GM18505 (cell line): Measurements from ENCODE around the gene SDR42E1.

Experiments used
- ATAC-seq: cut with Tn5 transposase; IDR thresholded peaks from one replicate; pipeline ENCODE4 v1.9.1; 2021; ENCODE audit not compliant: unreplicated experiment
- POLR2A ChIP-seq: IDR thresholded peaks from 4 replicates; pipeline ENCODE4 v1.6.1; 2011; ENCODE audit warnings: borderline replicate concordance; ENCODE audit not compliant: insufficient read depth, insufficient read length; ENCODE audit errors: extremely low read depth

The SDR42E1 gene

GRCh38 chr16:82011199-82011641 lies at the start of gene SDR42E1:
Gene SDR42E1, minus strand, starts transcription at chr16:82011470. Its CDS starts 10,612 bp downstream, at chr16:82000858.
- peak; percentile 96 for ATAC-seq
- peak; percentile 60 for TF ChIP-seq POLR2A

DNA sequence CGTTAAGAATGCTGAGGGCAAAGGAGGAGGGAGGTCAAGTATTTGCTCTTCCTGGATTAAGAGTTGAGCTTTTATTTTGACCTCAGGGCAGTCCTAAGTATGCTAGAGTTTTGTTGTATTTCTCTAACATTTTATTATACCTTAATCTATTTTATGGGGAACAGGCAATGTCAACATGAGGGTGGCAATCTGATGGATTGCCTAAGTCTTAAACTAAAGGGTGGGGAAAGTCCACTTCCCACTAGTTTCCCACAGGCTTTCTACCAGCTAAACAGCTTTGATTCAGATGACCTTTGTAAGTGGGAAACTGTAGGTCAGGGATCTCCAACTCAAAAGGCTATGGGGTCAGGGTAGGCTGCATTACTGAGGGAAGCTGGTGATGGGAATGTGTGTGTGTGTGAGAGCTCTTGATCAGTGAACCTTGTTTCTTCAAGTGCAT lies 48.7 kb upstream of the SDR42E1 start:
- TF ChIP-seq POLR2A: no peak
- no peak for ATAC-seq

- TF ChIP-seq POLR2A: no peak
- no peak for ATAC-seq
Measured at GRCh38 chr16:82059161-82059982, 48.1 kb upstream of the SDR42E1 start.

DNA sequence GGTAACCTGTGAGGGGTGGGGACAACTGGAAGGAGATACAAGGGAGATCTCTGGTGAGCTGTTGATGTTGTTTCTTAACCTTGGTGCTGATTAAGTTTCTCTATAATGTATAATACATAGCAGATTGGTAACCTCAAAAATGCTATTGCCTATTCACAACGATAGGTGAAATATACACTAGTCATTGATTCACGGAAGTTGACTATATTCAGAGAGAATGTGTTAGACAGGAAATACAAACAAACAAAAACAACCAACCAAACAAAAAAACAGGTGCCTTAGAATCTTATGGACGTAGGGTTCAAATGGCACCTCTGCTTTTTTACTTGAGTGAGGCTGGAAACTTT lies 45.3 kb upstream of the SDR42E1 start:
- no peak for TF ChIP-seq POLR2A
- no peak for ATAC-seq

DNA sequence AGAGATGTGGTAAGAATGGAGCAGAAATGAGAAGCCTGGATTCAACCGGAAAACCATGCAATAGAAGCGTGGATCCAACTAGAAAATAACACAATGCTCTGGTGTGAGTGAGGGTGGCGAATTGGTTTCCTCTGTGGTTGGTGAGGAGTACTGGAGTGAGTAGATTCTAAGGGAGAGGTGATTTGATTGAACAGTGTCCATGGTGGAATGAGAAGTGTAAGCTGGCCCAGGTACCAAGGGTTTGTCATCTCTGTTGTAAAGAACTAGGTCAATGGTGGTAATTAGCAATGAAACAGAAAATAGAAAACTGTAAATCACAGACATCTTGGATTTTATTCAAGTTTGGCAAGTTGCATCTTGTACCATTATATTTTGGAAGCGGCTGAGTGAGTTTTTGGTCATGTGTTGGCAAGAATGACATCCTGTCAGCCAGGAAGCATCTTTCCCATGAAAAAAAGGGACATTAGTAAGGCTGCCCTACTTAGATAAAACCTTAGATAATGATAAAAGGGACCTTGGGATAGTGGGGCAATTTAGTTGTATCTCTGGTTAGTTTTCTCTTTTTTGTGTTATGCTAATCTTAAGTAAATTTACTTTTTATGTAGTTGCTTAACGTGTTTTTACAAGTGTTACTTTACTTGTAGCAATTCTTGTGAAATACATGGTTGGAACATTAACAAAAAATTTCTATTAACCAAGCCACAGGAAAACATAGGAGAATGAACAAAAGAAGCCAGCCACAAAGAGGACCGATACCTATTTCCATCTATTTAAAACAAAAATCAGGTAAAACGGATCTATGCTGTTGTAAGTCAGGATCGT lies 44.7 kb upstream of the SDR42E1 start:
- no peak for ATAC-seq
- no peak for TF ChIP-seq POLR2A

- no peak for TF ChIP-seq POLR2A
- no peak for ATAC-seq
Measured at GRCh38 chr16:82055117-82055516, 43.8 kb upstream of the SDR42E1 start.

DNA sequence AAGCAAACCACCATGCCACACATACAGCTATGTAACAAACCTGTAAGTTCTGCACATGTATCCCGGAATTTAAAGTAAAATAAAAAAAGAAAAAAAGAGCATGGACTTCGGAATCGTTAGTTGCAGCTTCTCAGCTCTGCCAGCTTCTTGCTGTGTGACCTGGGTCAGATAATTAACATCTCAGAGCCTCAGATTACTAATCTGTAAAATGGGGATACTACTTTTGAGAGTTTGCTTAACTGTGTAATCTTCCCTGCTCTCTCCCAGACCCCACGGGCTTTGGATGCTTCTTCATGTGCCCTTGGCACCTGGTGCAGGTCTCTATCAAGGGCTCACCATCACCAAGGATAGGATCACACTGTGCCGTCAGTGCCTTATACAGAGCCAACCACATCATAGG lies 40.4 kb upstream of the SDR42E1 start:
- no peak for TF ChIP-seq POLR2A
- no peak for ATAC-seq

GRCh38 chr16:82050909-82051357 lies 39.7 kb upstream of the SDR42E1 start:
- no peak for TF ChIP-seq POLR2A
- no peak for ATAC-seq

- no peak for TF ChIP-seq POLR2A
- ATAC-seq: no peak
Measured at GRCh38 chr16:82050506-82050905, 39.2 kb upstream of the SDR42E1 start.

DNA sequence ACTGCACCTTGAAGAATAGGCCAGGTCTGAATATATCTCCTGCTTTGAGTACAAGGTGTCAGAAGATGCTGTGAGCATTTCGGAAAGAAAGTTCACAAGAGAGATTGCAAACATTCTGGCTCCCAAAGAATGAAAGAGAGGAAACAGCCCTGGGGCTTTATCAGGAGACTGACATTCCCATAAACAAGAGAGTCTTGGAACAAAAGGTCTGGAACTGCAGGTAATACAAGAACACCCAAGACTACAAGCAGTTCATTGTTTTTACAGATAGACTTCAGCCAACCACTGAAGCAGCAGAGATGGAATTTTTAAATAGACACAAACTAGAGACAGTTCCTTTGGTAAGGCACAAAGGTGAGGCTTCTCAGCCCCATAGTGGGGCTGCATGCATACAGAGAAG lies 38.2 kb upstream of the SDR42E1 start:
- no peak for TF ChIP-seq POLR2A
- ATAC-seq: no peak

GRCh38 chr16:82047787-82048186 lies 36.5 kb upstream of the SDR42E1 start:
- ATAC-seq: no peak
- no peak for TF ChIP-seq POLR2A

GRCh38 chr16:82047374-82047773 lies 36.1 kb upstream of the SDR42E1 start:
- no peak for ATAC-seq
- no peak for TF ChIP-seq POLR2A

- ATAC-seq: no peak
- no peak for TF ChIP-seq POLR2A
Measured at GRCh38 chr16:82046941-82047340, 35.7 kb upstream of the SDR42E1 start.

DNA sequence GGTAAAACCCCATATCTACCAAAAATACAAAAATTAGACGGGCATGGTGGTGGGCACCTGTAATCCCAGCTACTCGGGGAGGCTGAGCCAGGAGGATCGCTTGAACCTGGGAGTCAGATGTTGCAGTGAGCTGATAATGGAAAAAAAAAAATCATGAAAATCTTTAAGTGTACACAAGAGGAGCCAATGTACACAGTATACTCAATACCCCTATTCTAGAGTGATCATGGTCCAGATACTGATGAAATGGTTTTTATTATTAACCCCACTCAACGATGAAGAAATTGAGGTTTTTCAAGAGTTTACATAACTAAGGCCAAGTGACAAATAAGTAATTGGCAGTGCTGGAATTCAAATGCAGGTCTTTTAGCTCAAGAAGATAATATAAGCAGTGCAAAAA lies 35.3 kb upstream of the SDR42E1 start:
- no peak for TF ChIP-seq POLR2A
- ATAC-seq: no peak
